A673 (cell line): ENCODE measurements around the gene INTS6. TPM values are rescaled to one million over a fixed set of nuclear protein-coding genes. Genes with fewer than 3 reads are reported as not detected.

Experiments used
- BruUV-seq: library from RNA; stranded (reverse); fragments of 400-500 nt; replicated peaks from 2 replicates; lab custom pipeline; 2021; lab: Mats Ljungman, UMichigan
- CTCF ChIA-PET: fragments of 300-600 bp; sonication (Branson Sonifier 250); formaldehyde crosslinking; loops from one replicate; lab custom pipeline; 2022; ENCODE audit warnings: antibody characterized with exemption; lab: Charles Lee
- POLR2A ChIA-PET: fragments of 300-600 bp; sonication (Branson Sonifier 250); formaldehyde crosslinking; loops from one replicate; lab custom pipeline; 2022; ENCODE audit warnings: antibody characterized with exemption; ENCODE audit not compliant: low non-redundant PET; lab: Charles Lee
- DNase-seq: peaks from one replicate; pipeline ENCODE4 v3.0.0-alpha.2; 2015; ENCODE audit warnings: low spot score
- H3K27ac ChIP-seq: fragments of 200-600 bp; sonication (generic); 2 replicates; pipeline ENCODE4 v1.5.1; 2016; ENCODE audit warnings: mixed run types, low read depth, mild to moderate bottlenecking, mixed read lengths, antibody characterized with exemption, low read length; ENCODE audit not compliant: poor library complexity, severe bottlenecking
- H3K27me3 ChIP-seq: fragments of 200-600 bp; sonication (generic); replicated peaks from 2 replicates; pipeline ENCODE4 v1.6.1; 2017; ENCODE audit warnings: mixed run types, low read depth, mild to moderate bottlenecking, mixed read lengths, antibody characterized with exemption, low read length; ENCODE audit not compliant: insufficient read depth, poor library complexity
- H3K36me3 ChIP-seq: fragments of 200-600 bp; sonication (generic); 2 replicates; pipeline ENCODE4 v1.6.1; 2016; ENCODE audit warnings: mixed run types, mild to moderate bottlenecking, mixed read lengths, antibody characterized with exemption, low read length; ENCODE audit not compliant: insufficient read depth, poor library complexity, severe bottlenecking
- H3K4me1 ChIP-seq: fragments of 200-600 bp; sonication (generic); 2 replicates; pipeline ENCODE4 v1.6.1; 2017; ENCODE audit warnings: mixed run types, mild to moderate bottlenecking, mixed read lengths, antibody characterized with exemption, low read length; ENCODE audit not compliant: insufficient read depth, poor library complexity, severe bottlenecking
- H3K4me3 ChIP-seq: fragments of 200-600 bp; sonication (generic); 2 replicates; pipeline ENCODE4 v1.5.1; 2016; ENCODE audit warnings: low read depth, mixed run types, mild to moderate bottlenecking, mixed read lengths, low read length; ENCODE audit not compliant: poor library complexity, severe bottlenecking
- H3K9me3 ChIP-seq: fragments of 200-600 bp; sonication (generic); 2 replicates; pipeline ENCODE4 v1.6.1; 2016; ENCODE audit warnings: mixed run types, low read depth, mild to moderate bottlenecking, mixed read lengths, antibody characterized with exemption, low read length; ENCODE audit not compliant: poor library complexity, severe bottlenecking
- CTCF ChIP-seq: fragments of 300-800, 200-600 bp; sonication (generic); conservative IDR thresholded peaks from 2 replicates; pipeline ENCODE4 v1.5.1; 2017; ENCODE audit warnings: low read depth, mild to moderate bottlenecking, antibody characterized with exemption, low read length, moderate library complexity, mixed read lengths
- EZH2 ChIP-seq: fragments of 200-600 bp; sonication (generic); IDR thresholded peaks from 2 replicates; pipeline ENCODE4 v1.6.1; 2017; ENCODE audit warnings: borderline replicate concordance, low read depth, mild to moderate bottlenecking, mixed read lengths, antibody characterized with exemption, low read length; ENCODE audit not compliant: poor library complexity, severe bottlenecking
- intact Hi-C: fragments of 100-400 bp; cut with micrococcal nuclease; formaldehyde crosslinking; loops from one replicate; pipeline ENCODE4 v1.10.0; 2022; ENCODE audit not compliant: unreplicated experiment
- total RNA-seq: library from RNA; stranded (reverse); gene quantifications from 2 replicates; pipeline ENCODE4 v1.2.3, GENCODE V29; 2021

The INTS6 gene
- total RNA-seq, 1 experiment from 2014 or later: 90.4 TPM

GRCh38 chr13:51465124-51465523, 12.3 kb upstream of the INTS6 start:
- intact Hi-C loops: no loop called here
- no peaks in the 10 kb centered on the region for H3K36me3 ChIP-seq
- H3K9me3 ChIP-seq: no peaks in the 10 kb centered on the region
- ChIA-PET POLR2A (no interaction called here), CTCF (no interaction called here)
- TF ChIP-seq CTCF (no peak), EZH2 (no peak)
- no peaks in the 10 kb centered on the region for H3K27me3 ChIP-seq
- H3K4me1 ChIP-seq: peaks cover 4% of the 10 kb centered on the region
- DNase-seq: no peak
- no peak overlapping the region for H3K27ac ChIP-seq
- H3K4me3 ChIP-seq: no peak overlapping the region
- BruUV-seq: no TSS peak

- no peak for TF ChIP-seq CTCF
- TF ChIP-seq EZH2: no peak
- POLR2A ChIA-PET: no interaction called here
- H3K4me3 ChIP-seq: no peak overlapping the region
- H3K36me3 ChIP-seq: peaks cover 11% of the 10 kb centered on the region
- no peak overlapping the region for H3K27ac ChIP-seq
- CTCF ChIA-PET: no interaction called here
- no TSS peak for BruUV-seq
- intact Hi-C loops: no loop called here
- H3K9me3 ChIP-seq: no peaks in the 10 kb centered on the region
- no peaks in the 10 kb centered on the region for H3K27me3 ChIP-seq
- DNase-seq: no peak
- peaks cover 6% of the 10 kb centered on the region for H3K4me1 ChIP-seq
Observed at GRCh38 chr13:51457086-51457815, 4.4 kb upstream of the INTS6 start.

GRCh38 chr13:51456510-51456909, 3.7 kb upstream of the INTS6 start:
- no peak for DNase-seq
- POLR2A ChIA-PET: no interaction called here
- intact Hi-C loops: no loop called here
- no TSS peak for BruUV-seq
- Histone ChIP-seq H3K36me3 (peaks cover 11% of the 10 kb centered on the region), H3K27me3 (no peaks in the 10 kb centered on the region), H3K4me3 (no peak overlapping the region), H3K9me3 (no peaks in the 10 kb centered on the region), H3K27ac (no peak overlapping the region), H3K4me1 (peaks cover 6% of the 10 kb centered on the region)
- TF ChIP-seq CTCF (no peak), EZH2 (no peak)
- CTCF ChIA-PET: no interaction called here
